H9 (cell line): ENCODE data around the gene ITPR1. TPM values are rescaled to one million over a fixed set of nuclear protein-coding genes. Genes with fewer than 3 reads are reported as not detected.

Experiments
- DNase-seq: peaks from one replicate; pipeline ENCODE4 v3.0.0-alpha.2; 2017
- H2AFZ ChIP-seq: one replicate; pipeline ENCODE4 v1.6.1; 2013; ENCODE audit warnings: mild to moderate bottlenecking, low read length, control low read depth, moderate library complexity
- H2AK5ac ChIP-seq: 2 replicates; pipeline ENCODE4 v1.6.1; 2013; ENCODE audit warnings: low read length, control low read depth, mixed read lengths; ENCODE audit not compliant: insufficient read length
- H2BK120ac ChIP-seq: one replicate; pipeline ENCODE4 v1.6.1; 2013; ENCODE audit warnings: low read depth, mild to moderate bottlenecking, low read length, control low read depth, inconsistent platforms; ENCODE audit not compliant: poor library complexity, severe bottlenecking
- H2BK12ac ChIP-seq: 2 replicates; pipeline ENCODE4 v1.6.1; 2013; ENCODE audit warnings: low read length, control low read depth, mixed read lengths, low read depth; ENCODE audit not compliant: insufficient read length
- H2BK15ac ChIP-seq: 2 replicates; pipeline ENCODE4 v1.6.1; 2013; ENCODE audit warnings: low read depth, low read length, control low read depth
- H2BK20ac ChIP-seq: one replicate; pipeline ENCODE4 v1.6.1; 2013; ENCODE audit warnings: low read depth, mild to moderate bottlenecking, low read length, control low read depth, inconsistent platforms; ENCODE audit not compliant: poor library complexity, severe bottlenecking
- H2BK5ac ChIP-seq: 2 replicates; pipeline ENCODE4 v1.6.1; 2013; ENCODE audit warnings: low read length, control low read depth, mixed read lengths; ENCODE audit not compliant: insufficient read length
- H3K14ac ChIP-seq: 2 replicates; pipeline ENCODE4 v1.6.1; 2013; ENCODE audit warnings: low read length, control low read depth; ENCODE audit not compliant: insufficient read depth
- H3K18ac ChIP-seq: 2 replicates; pipeline ENCODE4 v1.6.1; 2013; ENCODE audit warnings: low read depth, mild to moderate bottlenecking, mixed read lengths, low read length, control low read depth; ENCODE audit not compliant: insufficient read length
- H3K23ac ChIP-seq: 2 replicates; pipeline ENCODE4 v1.6.1; 2013; ENCODE audit warnings: low read length, control low read depth, mixed read lengths, low read depth; ENCODE audit not compliant: insufficient read length
- H3K23me2 ChIP-seq: 2 replicates; pipeline ENCODE4 v1.6.1; 2013; ENCODE audit warnings: low read depth, mild to moderate bottlenecking, mixed read lengths, low read length, control low read depth; ENCODE audit not compliant: insufficient read length, poor library complexity, severe bottlenecking
- H3K27ac ChIP-seq: 2 replicates; pipeline ENCODE4 v1.5.1; 2013; ENCODE audit warnings: low read length, control low read depth, mixed read lengths, low read depth; ENCODE audit not compliant: insufficient read length
- H3K27me3 ChIP-seq: 2 replicates; pipeline ENCODE4 v1.6.1; 2013; ENCODE audit warnings: low read length, control low read depth, inconsistent platforms; ENCODE audit not compliant: insufficient read depth
- H3K4ac ChIP-seq: 2 replicates; pipeline ENCODE4 v1.6.1; 2013; ENCODE audit warnings: low read depth, mild to moderate bottlenecking, control low read depth, inconsistent platforms, low read length, moderate library complexity
- H3K4me1 ChIP-seq: 2 replicates; pipeline ENCODE4 v1.6.1; 2013; ENCODE audit warnings: low read length, control low read depth, inconsistent platforms; ENCODE audit not compliant: insufficient read depth
- H3K4me2 ChIP-seq: 2 replicates; pipeline ENCODE4 v1.6.1; 2013; ENCODE audit warnings: low read length, control low read depth, mixed read lengths; ENCODE audit not compliant: insufficient read length, insufficient read depth
- H3K56ac ChIP-seq: 2 replicates; pipeline ENCODE4 v1.6.1; 2013; ENCODE audit warnings: low read depth, mild to moderate bottlenecking, mixed read lengths, low read length, control low read depth; ENCODE audit not compliant: insufficient read length
- H3K79me1 ChIP-seq: 2 replicates; pipeline ENCODE4 v1.6.1; 2013; ENCODE audit warnings: low read depth, mild to moderate bottlenecking, moderate library complexity, low read length, control low read depth, inconsistent platforms; ENCODE audit not compliant: insufficient read depth, poor library complexity, severe bottlenecking
- H3K79me2 ChIP-seq: 2 replicates; pipeline ENCODE4 v1.6.1; 2013; ENCODE audit warnings: low read length, control low read depth, inconsistent platforms; ENCODE audit not compliant: insufficient read depth
- H3K9ac ChIP-seq: 2 replicates; pipeline ENCODE4 v1.6.1; 2013; ENCODE audit warnings: low read length, control low read depth, mixed read lengths; ENCODE audit not compliant: insufficient read length; ENCODE audit errors: extremely low read depth
- H3K9me3 ChIP-seq: one replicate; pipeline ENCODE4 v1.6.1; 2013; ENCODE audit warnings: low read depth, low read length, inconsistent platforms; ENCODE audit not compliant: control insufficient read depth
- H3T11ph ChIP-seq: one replicate; pipeline ENCODE4 v1.6.1; 2013; ENCODE audit warnings: mild to moderate bottlenecking, low read length, control low read depth, inconsistent platforms
- H4K20me1 ChIP-seq: one replicate; pipeline ENCODE4 v1.6.1; 2013; ENCODE audit not compliant: control insufficient read depth, insufficient read length, insufficient read depth
- H4K5ac ChIP-seq: 2 replicates; pipeline ENCODE4 v1.6.1; 2013; ENCODE audit warnings: low read depth, mild to moderate bottlenecking, mixed read lengths, low read length, control low read depth; ENCODE audit not compliant: insufficient read length
- H4K8ac ChIP-seq: replicated peaks from 2 replicates; pipeline ENCODE4 v1.6.1; 2013; ENCODE audit warnings: low read length, control low read depth, mixed read lengths, low read depth; ENCODE audit not compliant: insufficient read length
- H4K91ac ChIP-seq: 2 replicates; pipeline ENCODE4 v1.6.1; 2013; ENCODE audit warnings: low read depth, mild to moderate bottlenecking, moderate library complexity, mixed read lengths, low read length, control low read depth; ENCODE audit not compliant: insufficient read length
- H3K27ac Mint-ChIP-seq, 3 experiments: 2 replicates in 2 of 3; 3 replicates in 1 of 3; pipeline ENCODE4 v1.8.0; 2020 to 2021; ENCODE audit warnings: mixed read lengths in 3 of 3, mild to moderate bottlenecking in 1 of 3, moderate library complexity in 1 of 3
- H3K27me3 Mint-ChIP-seq: 2 replicates; pipeline ENCODE4 v1.8.0; 2021; ENCODE audit warnings: low read depth, mild to moderate bottlenecking, moderate library complexity, mixed read lengths
- H3K36me3 Mint-ChIP-seq, 3 experiments: 2 replicates in 2 of 3; 3 replicates in 1 of 3; pipeline ENCODE4 v1.8.0; 2020 to 2021; ENCODE audit warnings: low read depth in 3 of 3, mixed read lengths in 3 of 3; ENCODE audit not compliant: insufficient read depth in 1 of 3
- H3K4me1 Mint-ChIP-seq, 2 experiments: 2 replicates each; pipeline ENCODE4 v1.8.0; 2020; ENCODE audit warnings: mixed read lengths in 2 of 2
- H3K4me3 Mint-ChIP-seq, 2 experiments: 2 replicates in 1 of 2; 3 replicates in 1 of 2; pipeline ENCODE4 v1.8.0; 2020 to 2021; ENCODE audit warnings: mild to moderate bottlenecking in 2 of 2, mixed read lengths in 2 of 2, moderate library complexity in 1 of 2
- H3K9me3 Mint-ChIP-seq, 2 experiments: 2 replicates in 1 of 2; 3 replicates in 1 of 2; pipeline ENCODE4 v1.8.0; 2020; ENCODE audit warnings: mild to moderate bottlenecking in 2 of 2, mixed read lengths in 2 of 2, moderate library complexity in 1 of 2
- CTCF ChIP-seq: fragments of 200-600 bp; sonication (generic); conservative IDR thresholded peaks from 3 replicates; pipeline ENCODE4 v1.8.0; 2021; ENCODE audit warnings: antibody characterized with exemption, mild to moderate bottlenecking
- WGBS: extraction: QIAGEN DNeasy Blood & Tissue Kit; methylation state at CpG from one replicate; pipeline ENCODE4 v1.1.7; 2013; ENCODE audit warnings: missing lambda C conversion rate, low lambda C conversion rate, mixed read lengths; ENCODE audit not compliant: insufficient read length; ENCODE audit errors: extremely low coverage; 5-methylcytosine and 5-hydroxymethylcytosine counted together
- total RNA-seq: library from RNA; stranded (reverse); gene quantifications from 2 replicates; pipeline ENCODE4 v1.2.1, GENCODE V29; 2021

Gene ITPR1
- total RNA-seq, 1 experiment from 2014 or later = 4.2 TPM

- H3K14ac ChIP-seq = 0 out of 2 replicates have a peak overlapping the region, but pooled peaks have one; percentile 59
- Mint-ChIP-seq H3K9me3 (no peaks in the 10 kb centered on the region), H3K27ac (peak overlapping the region in 1 of 3 experiments; percentile 13; a peak in 2 of 7 replicates), H3K36me3 (peaks cover 0 to 2% (median 0%) of the 10 kb centered on the region in 3 experiments; a peak in 3 of 7 replicates), H3K4me1 (peaks cover 0 to 4% of the 10 kb centered on the region in 2 experiments; a peak in 1 of 4 replicates), H3K27me3 (no peaks in the 10 kb centered on the region; the same call in none of the 2 replicates), H3K4me3 (no peak overlapping the region)
- H3K23me2 ChIP-seq = no peaks in the 10 kb centered on the region
- no peaks in the 10 kb centered on the region for H3K79me2 ChIP-seq
- no peak overlapping the region for H3K4me2 ChIP-seq
- no peaks in the 10 kb centered on the region for H3K79me1 ChIP-seq
- H2AFZ ChIP-seq = no peak overlapping the region
- no peak overlapping the region for H2AK5ac ChIP-seq
- no peak overlapping the region for H3K27ac ChIP-seq
- H2BK120ac ChIP-seq = no peak overlapping the region
- no peaks in the 10 kb centered on the region for H3K9me3 ChIP-seq
- no peak overlapping the region for H3K56ac ChIP-seq
- no peaks in the 10 kb centered on the region for H3K27me3 ChIP-seq
- no peak overlapping the region for H2BK12ac ChIP-seq
- H3T11ph ChIP-seq = no peak overlapping the region
- H3K23ac ChIP-seq = no peak overlapping the region
- H3K18ac ChIP-seq = no peak overlapping the region
- no peak for DNase-seq
- no peak overlapping the region for H2BK5ac ChIP-seq
- no peak overlapping the region for H4K5ac ChIP-seq
- H4K91ac ChIP-seq = no peak overlapping the region
- H3K4me1 ChIP-seq = no peaks in the 10 kb centered on the region; the same call in 1 of the 2 replicates
- WGBS = no CpG with 5 or more reads among the region's 14 CpGs
- H3K4ac ChIP-seq = no peak overlapping the region
- no peak overlapping the region for H2BK15ac ChIP-seq
- no peak overlapping the region for H3K9ac ChIP-seq
- no peak for TF ChIP-seq CTCF
- no peaks in the 10 kb centered on the region for H4K20me1 ChIP-seq
- H4K8ac ChIP-seq = no peak overlapping the region
- H2BK20ac ChIP-seq = no peak overlapping the region
These were observed 248.5 kb downstream of the ITPR1 start for GRCh38 chr3:4741404-4742307.
